AG04449 (cell line): ENCODE measurements around the gene CDC14A.
"Not testable (repeated sequence)": the region's sequence is repeated elsewhere in the genome, so short reads cannot be mapped to it uniquely, and the experiment has no call there.

ENCODE experiments used
- CTCF ChIA-PET: fragments of 350-600 bp; formaldehyde crosslinking; extraction: SDS; loops from one replicate; lab custom pipeline; 2021; ENCODE audit warnings: antibody characterized with exemption; lab: Yijun Ruan, JAX
- POLR2A ChIA-PET: fragments of 400-600, 350-600 bp; formaldehyde crosslinking; extraction: SDS; loops from one replicate; lab custom pipeline; 2020; ENCODE audit warnings: antibody characterized with exemption, inconsistent platforms; lab: Yijun Ruan, JAX
- DNase-seq: peaks from one replicate; pipeline ENCODE4 v3.0.0-alpha.2; 2010; ENCODE audit warnings: low read depth, low spot score
- H3K4me3 ChIP-seq: 2 replicates; pipeline ENCODE4 v1.5.1; 2011; ENCODE audit warnings: low read depth, mild to moderate bottlenecking, control low read depth, low read length
- CTCF ChIP-seq: IDR thresholded peaks from one replicate; pipeline ENCODE4 v1.5.1; 2011; ENCODE audit warnings: mild to moderate bottlenecking, moderate library complexity, low read length, control low read depth, inconsistent platforms; ENCODE audit not compliant: insufficient read depth; ENCODE audit errors: missing control alignments

Gene CDC14A

GRCh38 chr1:100366209-100366525, 13.9 kb downstream of the CDC14A start:
- TF ChIP-seq CTCF, result no peak
- ChIA-PET CTCF (interaction anchor here (1.7 kb wide), 1 partner anchor 14 kb away, joined by 4 read pairs; the partner anchor contains the start of gene CDC14A), POLR2A (no interaction called here)
- H3K4me3 ChIP-seq, result no peak overlapping the region
- DNase-seq, result no peak

- CTCF ChIA-PET, result interaction anchor here (0.6 kb wide), 1 partner anchor 325 kb away, joined by 3 read pairs; no protein-coding TSS in a partner anchor
- H3K4me3 ChIP-seq, DNase-seq, POLR2A ChIA-PET: not testable (repeated sequence)
Measured at GRCh38 chr1:100369339-100369738, 17.0 kb downstream of the CDC14A start.

DNA sequence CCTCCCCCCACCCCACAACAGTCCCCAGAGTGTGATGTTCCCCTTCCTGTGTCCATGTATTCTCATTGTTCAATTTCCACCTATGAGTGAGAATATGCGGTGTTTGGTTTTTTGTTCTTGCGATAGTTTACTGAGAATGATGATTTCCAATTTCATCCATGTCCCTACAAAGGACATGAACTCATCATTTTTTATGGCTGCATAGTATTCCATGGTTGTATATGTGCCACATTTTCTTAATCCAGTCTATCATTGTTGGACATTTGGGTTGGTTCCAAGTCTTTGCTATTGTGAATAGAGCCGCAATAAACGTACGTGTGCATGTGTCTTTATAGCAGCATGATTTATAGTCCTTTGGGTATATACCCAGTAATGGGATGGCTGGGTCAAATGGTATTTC, 21.6 kb downstream of the CDC14A start:
- H3K4me3 ChIP-seq, DNase-seq, CTCF ChIA-PET, POLR2A ChIA-PET: not testable (repeated sequence)

DNA sequence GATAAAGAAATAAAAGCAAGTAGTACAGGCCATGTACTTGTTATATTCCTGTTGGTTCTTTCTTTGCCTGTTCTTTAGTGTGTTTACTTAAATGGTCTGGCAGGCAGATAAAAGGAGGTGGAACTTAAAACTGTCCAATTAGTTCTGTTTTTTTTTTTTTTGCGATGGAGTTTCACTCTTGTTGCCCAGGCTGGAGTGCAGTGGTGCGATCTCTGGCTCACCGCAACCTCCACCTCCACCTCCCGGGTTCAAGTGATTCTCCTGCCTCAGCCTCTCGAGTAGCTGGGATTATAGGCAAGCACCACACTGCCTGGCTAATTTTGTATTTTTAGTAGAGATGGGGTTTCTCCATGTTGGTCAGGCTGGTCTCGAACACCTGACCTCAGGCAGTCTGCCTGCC, 24.6 kb downstream of the CDC14A start:
- CTCF ChIA-PET, H3K4me3 ChIP-seq, POLR2A ChIA-PET, DNase-seq: not testable (repeated sequence)

DNA sequence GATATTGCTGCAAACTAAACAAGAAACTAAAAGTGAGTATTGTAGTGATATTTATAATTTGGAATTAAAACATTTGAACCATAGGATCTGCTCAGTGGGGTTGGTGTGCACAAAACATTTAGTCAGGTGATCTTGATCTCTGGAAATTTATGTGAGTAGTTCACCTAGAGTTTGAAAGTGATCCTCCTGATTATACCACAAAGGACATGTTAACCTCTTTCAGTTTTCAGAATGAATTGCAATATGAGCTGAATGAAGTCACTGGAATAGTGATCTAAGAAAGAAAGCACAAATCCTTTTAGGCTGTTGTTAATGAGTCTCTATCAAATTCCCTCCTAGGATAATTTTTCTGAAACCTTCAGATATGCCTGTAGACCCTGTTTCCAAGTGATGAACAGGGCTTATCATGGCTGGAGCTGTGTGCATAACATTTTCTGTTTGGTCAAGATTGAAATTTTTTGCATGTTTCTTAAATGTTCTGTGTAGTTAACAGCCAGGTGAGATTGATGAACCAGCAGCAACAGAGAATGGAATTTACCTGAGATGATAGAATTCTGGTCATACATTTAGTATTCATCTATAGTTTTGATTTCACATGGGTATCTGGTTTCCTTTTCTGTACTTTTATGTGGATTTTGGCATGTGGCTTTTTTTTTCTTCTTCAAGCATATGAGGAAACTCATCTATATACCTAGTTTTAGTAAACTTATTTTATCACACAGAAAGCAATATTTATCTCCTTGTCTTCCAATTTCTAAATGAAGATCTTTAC, 25.5 kb downstream of the CDC14A start:
- POLR2A ChIA-PET, result no interaction called here

DNA sequence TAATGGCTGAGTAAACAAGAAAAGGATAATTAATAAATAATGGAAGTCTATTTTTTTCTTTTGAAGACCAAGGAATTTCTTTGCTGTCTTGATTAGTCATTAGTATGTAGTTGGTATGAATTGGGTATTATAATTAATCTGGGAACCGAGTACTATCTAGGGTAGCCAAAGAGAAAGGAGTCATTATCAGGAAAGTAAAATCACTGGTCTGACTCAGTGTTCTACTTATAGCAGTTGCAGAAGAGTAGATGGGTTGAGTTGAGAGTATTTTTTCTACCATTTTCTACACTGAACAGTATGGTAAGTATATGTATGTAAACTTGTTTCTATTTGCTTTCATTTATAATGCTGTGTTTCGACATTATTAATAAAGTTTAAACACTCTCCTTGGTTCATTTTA, 26.6 kb downstream of the CDC14A start:
- DNase-seq, result no peak
- TF ChIP-seq CTCF, result no peak
- CTCF ChIA-PET, result interaction anchor here (1.0 kb wide), 1 partner anchor 77 kb away, joined by 3 read pairs; no protein-coding TSS in a partner anchor
- POLR2A ChIA-PET, result no interaction called here
- no peak overlapping the region for H3K4me3 ChIP-seq

More for the DNA sequence above, 25.5 kb downstream of the CDC14A start:
- H3K4me3 ChIP-seq, result no peak overlapping the region
- no peak for TF ChIP-seq CTCF
- DNase-seq, result no peak
- CTCF ChIA-PET, result no interaction called here

DNA sequence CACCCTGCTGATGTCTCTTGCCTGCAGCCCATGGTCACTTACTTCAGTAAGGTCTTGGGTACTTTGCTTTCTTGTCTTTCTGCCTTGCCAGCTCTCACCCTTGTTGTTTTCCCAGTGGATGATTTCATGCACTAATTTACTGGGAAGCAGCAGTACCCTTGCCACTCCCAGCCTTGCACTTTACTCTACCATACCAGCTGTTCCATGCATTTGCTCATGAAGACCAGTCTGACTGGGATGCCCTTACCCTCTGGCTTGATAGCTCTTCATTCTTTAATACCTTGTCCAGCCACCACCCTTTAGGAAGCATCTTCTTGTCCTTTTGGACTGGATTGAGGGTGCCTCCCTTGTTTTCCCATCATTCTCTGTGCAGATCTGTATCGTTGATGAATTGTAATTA, 28.3 kb downstream of the CDC14A start:
- H3K4me3 ChIP-seq, result no peak overlapping the region
- ChIA-PET POLR2A (no interaction called here), CTCF (no interaction called here)
- no peak for TF ChIP-seq CTCF
- DNase-seq, result no peak

DNA sequence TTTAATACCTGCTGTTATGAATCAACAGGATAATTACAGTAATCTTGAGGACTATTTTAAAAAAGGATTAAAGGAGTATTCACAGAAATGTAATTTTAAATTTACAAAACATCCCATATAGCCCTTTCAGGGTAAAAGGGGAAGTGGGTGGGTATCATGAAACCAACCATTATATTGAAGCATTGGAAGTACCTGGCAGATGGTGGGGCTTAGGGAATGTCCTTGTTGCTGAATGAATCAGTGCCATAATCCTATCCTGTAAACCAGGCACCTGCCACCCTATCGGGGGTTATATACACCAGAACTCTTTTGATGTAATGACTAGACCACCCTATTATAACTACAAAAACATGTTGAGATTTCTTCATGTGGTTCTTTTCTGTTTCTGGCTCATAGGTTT, 30.4 kb downstream of the CDC14A start:
- ChIA-PET CTCF (no interaction called here), POLR2A (no interaction called here)
- DNase-seq, result no peak
- no peak for TF ChIP-seq CTCF
- H3K4me3 ChIP-seq, result no peak overlapping the region
